RWPE2 (cell line): ENCODE data around the gene COMMD1.
"Not testable (repeated sequence)": the region's sequence is repeated elsewhere in the genome, so short reads cannot be mapped to it uniquely, and the experiment has no call there.

ENCODE experiments used
- ATAC-seq: fragments of 200-7000 bp; cut with Tn5 transposase; 3 replicates; pipeline ENCODE4 v1.9.1; 2021; ENCODE audit warnings: low read depth
- DNase-seq: peaks from one replicate; pipeline ENCODE4 v3.0.0-alpha.2; 2020; ENCODE audit warnings: low spot score
- H3K27ac ChIP-seq: fragments of 450-650 bp; 2 replicates; pipeline ENCODE4 v1.5.1; 2017; ENCODE audit warnings: mild to moderate bottlenecking; ENCODE audit not compliant: poor library complexity, severe bottlenecking
- H3K27me3 ChIP-seq: fragments of 250-450 bp; sonication (Bioruptor Pico); 2 replicates; pipeline ENCODE4 v1.5.1; 2021; ENCODE audit warnings: mild to moderate bottlenecking, moderate library complexity; ENCODE audit not compliant: insufficient read depth, poor library complexity, severe bottlenecking
- H3K36me3 ChIP-seq: fragments of 250-450 bp; sonication (Bioruptor Pico); 2 replicates; pipeline ENCODE4 v1.5.1; 2020; ENCODE audit warnings: low read depth, mild to moderate bottlenecking, moderate library complexity
- H3K4me1 ChIP-seq: fragments of 250-450 bp; sonication (Bioruptor Pico); 2 replicates; pipeline ENCODE4 v1.5.1; 2021; ENCODE audit warnings: mild to moderate bottlenecking, moderate library complexity; ENCODE audit not compliant: insufficient read depth, poor library complexity, severe bottlenecking
- H3K4me3 ChIP-seq: fragments of 250-450 bp; sonication (Bioruptor Pico); 2 replicates; pipeline ENCODE4 v1.5.1; 2021; ENCODE audit warnings: mild to moderate bottlenecking, moderate library complexity; ENCODE audit not compliant: severe bottlenecking
- H3K9me3 ChIP-seq: fragments of 250-450 bp; sonication (Bioruptor Pico); 2 replicates; pipeline ENCODE4 v1.5.1; 2021; ENCODE audit warnings: mild to moderate bottlenecking, moderate library complexity; ENCODE audit not compliant: severe bottlenecking
- CTCF ChIP-seq: fragments of 450-650 bp; IDR thresholded peaks from one replicate; pipeline ENCODE4 v1.5.1; 2017; ENCODE audit warnings: mild to moderate bottlenecking, moderate library complexity; ENCODE audit not compliant: poor library complexity, severe bottlenecking

COMMD1 gene

DNA sequence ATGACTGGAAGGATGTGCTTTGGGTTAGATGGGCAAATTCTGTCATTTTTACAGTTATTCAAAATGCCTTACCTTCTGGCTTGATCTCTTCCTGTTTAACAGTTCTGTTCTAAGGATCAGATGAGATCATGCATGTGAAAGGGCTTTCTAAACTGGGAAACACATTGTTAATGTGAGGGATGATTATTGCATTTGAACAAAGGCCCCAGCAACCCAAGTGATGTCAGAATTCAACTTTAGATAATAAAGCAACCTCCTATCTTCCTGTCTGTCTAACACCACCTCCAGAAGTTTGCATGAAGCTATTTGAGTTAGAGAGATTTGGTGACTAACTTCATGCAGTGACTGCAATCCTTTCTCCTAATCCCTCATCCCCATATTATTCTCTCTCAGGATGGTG is 212.7 kb downstream of the COMMD1 start:
- no peak for ATAC-seq

DNA sequence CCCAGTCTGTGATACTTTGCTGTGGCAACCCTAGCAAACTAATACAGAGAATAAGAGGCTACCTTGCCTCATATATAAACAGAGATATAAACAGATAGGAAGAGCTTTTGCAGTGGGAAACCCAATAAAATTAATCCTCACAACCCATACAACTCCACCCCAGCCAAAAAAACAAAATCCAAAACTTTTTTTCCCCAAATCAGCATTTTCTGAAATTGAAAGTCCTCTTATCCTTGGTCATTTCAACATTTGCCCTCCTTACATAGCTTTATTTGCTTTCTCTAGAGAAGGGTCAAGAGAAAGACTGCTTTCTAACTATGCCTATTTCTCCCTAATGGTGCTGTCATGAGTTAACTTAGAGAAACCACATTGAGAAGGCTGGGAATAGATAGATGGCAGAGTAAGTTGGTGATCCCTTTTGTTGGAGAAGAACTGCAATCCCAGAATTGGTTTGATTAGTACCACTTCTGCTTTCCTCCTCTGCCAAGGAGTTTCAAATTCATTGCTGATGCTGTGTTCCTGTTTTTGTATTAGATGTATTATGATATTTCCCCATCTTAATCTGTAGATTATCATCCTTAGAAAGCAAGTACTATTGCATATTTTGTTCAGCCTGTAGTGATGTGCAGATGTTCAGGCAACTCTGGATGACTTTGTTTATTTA is 214.0 kb downstream of the COMMD1 start:
- H3K36me3 ChIP-seq, result no peaks in the 10 kb centered on the region
- ATAC-seq (no peak), DNase-seq (no peak)
- H3K27me3 ChIP-seq, result no peaks in the 10 kb centered on the region
- TF ChIP-seq CTCF, result no peak
- H3K9me3 ChIP-seq, result no peaks in the 10 kb centered on the region
- H3K4me1 ChIP-seq, result no peaks in the 10 kb centered on the region
- no peak overlapping the region for H3K27ac ChIP-seq
- H3K4me3 ChIP-seq, result no peak overlapping the region

More for the DNA sequence above, 212.7 kb downstream of the COMMD1 start:
- Histone ChIP-seq H3K4me1 (no peaks in the 10 kb centered on the region), H3K27me3 (no peaks in the 10 kb centered on the region), H3K27ac (no peak overlapping the region), H3K9me3 (no peaks in the 10 kb centered on the region), H3K36me3 (no peaks in the 10 kb centered on the region), H3K4me3 (no peak overlapping the region)
- DNase-seq, result no peak
- no peak for TF ChIP-seq CTCF

DNA sequence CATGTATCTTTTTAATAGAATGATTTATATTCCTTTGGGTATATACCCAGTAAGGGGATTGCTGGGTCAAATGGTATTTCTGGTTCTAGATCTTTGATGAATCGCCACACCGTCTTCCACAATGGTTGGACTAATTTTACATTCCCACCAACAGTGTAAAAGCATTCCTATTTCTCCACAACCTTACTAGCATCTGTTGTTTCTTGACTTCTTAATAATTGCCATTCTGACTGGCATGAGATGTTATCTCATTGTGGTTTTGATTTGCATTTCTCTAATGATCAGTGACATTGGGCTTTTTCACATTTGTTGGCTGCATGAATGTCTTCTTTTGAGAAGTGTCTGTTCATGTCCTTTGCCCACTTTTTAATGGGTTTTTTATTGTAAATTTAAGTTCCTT is 220.8 kb downstream of the COMMD1 start:
- not testable (repeated sequence) for DNase-seq, H3K36me3 ChIP-seq, ATAC-seq, H3K27me3 ChIP-seq, H3K4me3 ChIP-seq, H3K27ac ChIP-seq, H3K4me1 ChIP-seq, H3K9me3 ChIP-seq

GRCh38 chr2:62133320-62133823 is 227.9 kb downstream of the COMMD1 start:
- Histone ChIP-seq H3K9me3 (no peaks in the 10 kb centered on the region), H3K4me3 (no peak overlapping the region), H3K4me1 (no peaks in the 10 kb centered on the region), H3K27ac (no peak overlapping the region), H3K27me3 (no peaks in the 10 kb centered on the region), H3K36me3 (peaks cover 3% of the 10 kb centered on the region; the same call in 1 of the 2 replicates)
- DNase-seq (no peak), ATAC-seq (no peak)
- no peak for TF ChIP-seq CTCF

- Histone ChIP-seq H3K27me3 (no peaks in the 10 kb centered on the region), H3K4me3 (no peak overlapping the region), H3K36me3 (peaks cover 3% of the 10 kb centered on the region; the same call in 1 of the 2 replicates), H3K4me1 (no peaks in the 10 kb centered on the region), H3K9me3 (no peaks in the 10 kb centered on the region), H3K27ac (no peak overlapping the region)
- DNase-seq (no peak), ATAC-seq (no peak)
- TF ChIP-seq CTCF, result no peak
Observed at GRCh38 chr2:62136956-62137830, 231.7 kb downstream of the COMMD1 start.
